Kidney (tissue), 14 donors: ENCODE measurements around the gene CORO1C. TPM values are rescaled to one million over a fixed set of nuclear protein-coding genes. Genes with fewer than 3 reads are reported as not detected.

Experiments
- DNase-seq, 5 donors: peaks; one replicate each; pipeline ENCODE4 v3.0.0-alpha.2; 2013 to 2020
- FAIRE-seq: peaks from 2 replicates; lab custom pipeline; 2012; peaks lifted over from hg19 to GRCh38; lab: Jason Lieb, UNC
- H3K27ac ChIP-seq, 2 donors: one replicate each; pipeline ENCODE4 v1.7.0; 2013; ENCODE audit warnings: low read depth in 2 of 2, low read length in 2 of 2, inconsistent platforms in 1 of 2
- H3K27me3 ChIP-seq: one replicate; pipeline ENCODE4 v1.7.1; 2013; ENCODE audit warnings: low read length, inconsistent platforms; ENCODE audit not compliant: control insufficient read depth, insufficient read depth
- H3K36me3 ChIP-seq, 3 donors: one replicate each; pipeline versions ENCODE4 v1.7.0 to v1.7.1; 2013; ENCODE audit warnings: low read length in 3 of 3, control low read depth in 1 of 3, inconsistent platforms in 1 of 3; ENCODE audit not compliant: insufficient read depth in 3 of 3, control insufficient read depth in 2 of 3
- H3K4me1 ChIP-seq, 3 donors: one replicate each; pipeline versions ENCODE4 v1.7.0 to v1.7.1; 2013; ENCODE audit warnings: low read length in 3 of 3, inconsistent platforms in 1 of 3, low read depth in 1 of 3; ENCODE audit not compliant: control insufficient read depth in 2 of 3, insufficient read depth in 2 of 3
- H3K4me3 ChIP-seq, 3 donors: one replicate each; pipeline versions ENCODE4 v1.7.0 to v1.8.1; 2013; ENCODE audit warnings: low read length in 3 of 3, control low read depth in 1 of 3, inconsistent platforms in 1 of 3
- H3K9ac ChIP-seq, 3 donors: one replicate each; pipeline versions ENCODE4 v1.7.0 to v1.7.1; 2013; ENCODE audit warnings: low read length in 3 of 3, control low read depth in 1 of 3, inconsistent platforms in 1 of 3
- H3K9me3 ChIP-seq, 3 donors: one replicate each; pipeline versions ENCODE4 v1.7.0 to v1.7.1; 2013; ENCODE audit warnings: low read length in 3 of 3, control low read depth in 1 of 3, inconsistent platforms in 1 of 3; ENCODE audit not compliant: control insufficient read depth in 2 of 3, insufficient read depth in 1 of 3
- intact Hi-C: fragments of 100-400 bp; cut with DNase I; formaldehyde crosslinking; loops from one replicate; pipeline ENCODE4 v1.11.1; 2022
- polyA plus RNA-seq: library from polyadenylated mRNA; stranded (reverse); fragments of 350-450 nt; fragmentation: Illumina TruSeq; extraction: RNeasy Lipid Tissue Mini Kit (QIAGEN cat#74804); gene quantifications from one replicate; pipeline ENCODE4 v1.2.3, GENCODE V29; 2014; ENCODE audit warnings: low read depth, low replicate concordance; ENCODE audit not compliant: insufficient read depth
- total RNA-seq: library from RNA; stranded (reverse); fragmentation: NEBNext Ultra II Directional; extraction: Animal tissue kit (Norgen Biotek cat#: 25700); gene quantifications from one replicate; pipeline ENCODE4 v1.2.1, GENCODE V29; 2021
- TF ChIP-seq, protein P1 (sequence below): IDR thresholded peaks from 3 replicates; pipeline ENCODE4 v1.5.1; 2012; ENCODE audit warnings: mild to moderate bottlenecking, moderate library complexity, borderline replicate concordance; ENCODE audit not compliant: insufficient read depth; ENCODE audit errors: extremely low read depth
- donor health status: control.
- donor health status: control.
- donor health status: control.
- donor health status: control.
- donor health status: control.
- donor health status: DM: yes; HTN: yes; CAD: no.
- donor health status: Normal renal cell carcinoma (clear cell type).

Gene CORO1C
- total and polyA plus RNA-seq, 2 donors from 2014 or later, result 16.6 to 104 TPM

GRCh38 chr12:108757856-108758255, 26.5 kb upstream of the CORO1C start:
- no peaks in the 10 kb centered on the region for H3K36me3 ChIP-seq
- no peak overlapping the region for H3K27ac ChIP-seq
- no peaks in the 10 kb centered on the region for H3K9me3 ChIP-seq
- intact Hi-C loops, result no loop called here
- H3K4me3 ChIP-seq, result no peak overlapping the region
- no peaks in the 10 kb centered on the region for H3K27me3 ChIP-seq
- no peak for FAIRE-seq
- DNase-seq, result peak in 1 of 5 donors; percentile 13
- TF ChIP-seq, protein P1, sequence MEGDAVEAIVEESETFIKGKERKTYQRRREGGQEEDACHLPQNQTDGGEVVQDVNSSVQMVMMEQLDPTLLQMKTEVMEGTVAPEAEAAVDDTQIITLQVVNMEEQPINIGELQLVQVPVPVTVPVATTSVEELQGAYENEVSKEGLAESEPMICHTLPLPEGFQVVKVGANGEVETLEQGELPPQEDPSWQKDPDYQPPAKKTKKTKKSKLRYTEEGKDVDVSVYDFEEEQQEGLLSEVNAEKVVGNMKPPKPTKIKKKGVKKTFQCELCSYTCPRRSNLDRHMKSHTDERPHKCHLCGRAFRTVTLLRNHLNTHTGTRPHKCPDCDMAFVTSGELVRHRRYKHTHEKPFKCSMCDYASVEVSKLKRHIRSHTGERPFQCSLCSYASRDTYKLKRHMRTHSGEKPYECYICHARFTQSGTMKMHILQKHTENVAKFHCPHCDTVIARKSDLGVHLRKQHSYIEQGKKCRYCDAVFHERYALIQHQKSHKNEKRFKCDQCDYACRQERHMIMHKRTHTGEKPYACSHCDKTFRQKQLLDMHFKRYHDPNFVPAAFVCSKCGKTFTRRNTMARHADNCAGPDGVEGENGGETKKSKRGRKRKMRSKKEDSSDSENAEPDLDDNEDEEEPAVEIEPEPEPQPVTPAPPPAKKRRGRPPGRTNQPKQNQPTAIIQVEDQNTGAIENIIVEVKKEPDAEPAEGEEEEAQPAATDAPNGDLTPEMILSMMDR, result no peak
- H3K4me1 ChIP-seq, result no peaks in the 10 kb centered on the region
- H3K9ac ChIP-seq, result no peak overlapping the region

- H3K27me3 ChIP-seq, result no peaks in the 10 kb centered on the region
- DNase-seq (no peak), FAIRE-seq (no peak)
- no peak overlapping the region for H3K4me3 ChIP-seq
- no peaks in the 10 kb centered on the region for H3K9me3 ChIP-seq
- H3K36me3 ChIP-seq, result no peaks in the 10 kb centered on the region
- intact Hi-C loops, result no loop called here
- TF ChIP-seq, protein P1, result no peak
- no peak overlapping the region for H3K9ac ChIP-seq
- no peak overlapping the region for H3K27ac ChIP-seq
- H3K4me1 ChIP-seq, result peaks cover 0 to 7% (median 0%) of the 10 kb centered on the region in 3 donors
Measured at GRCh38 chr12:108756421-108756820, 25.1 kb upstream of the CORO1C start.

GRCh38 chr12:108755481-108755880, 24.2 kb upstream of the CORO1C start:
- Histone ChIP-seq H3K9ac (no peak overlapping the region), H3K36me3 (no peaks in the 10 kb centered on the region), H3K27ac (no peak overlapping the region), H3K4me1 (peaks cover 0 to 12% (median 0%) of the 10 kb centered on the region in 3 donors), H3K27me3 (no peaks in the 10 kb centered on the region), H3K4me3 (no peak overlapping the region), H3K9me3 (no peaks in the 10 kb centered on the region)
- DNase-seq (no peak), FAIRE-seq (no peak)
- intact Hi-C loops, result no loop called here
- TF ChIP-seq, protein P1, result no peak

GRCh38 chr12:108753976-108754375, 22.7 kb upstream of the CORO1C start:
- Histone ChIP-seq H3K27ac (no peak overlapping the region), H3K36me3 (no peaks in the 10 kb centered on the region), H3K9me3 (no peaks in the 10 kb centered on the region), H3K4me1 (peaks cover 0 to 12% (median 0%) of the 10 kb centered on the region in 3 donors), H3K27me3 (no peaks in the 10 kb centered on the region), H3K4me3 (no peak overlapping the region), H3K9ac (no peak overlapping the region)
- peak in 2 of 5 donors; percentile 26 to 49 for DNase-seq
- FAIRE-seq, result no peak
- TF ChIP-seq, protein P1, result no peak
- intact Hi-C loops, result no loop called here
